Pancreas (tissue), 10 donors: Measurements from ENCODE around the gene USP28. TPM values are rescaled to one million over a fixed set of nuclear protein-coding genes. Genes with fewer than 3 reads are reported as not detected.

Experiments used
- ATAC-seq, 4 donors: fragments of 200-7000 bp; cut with Tn5 transposase; one replicate each; pipeline versions ENCODE4 v1.8.0 to v1.9.1; 2020; ENCODE audit warnings: mild to moderate bottlenecking in 4 of 4, moderate library complexity in 4 of 4
- DNase-seq, 6 donors: peaks; one replicate each; pipeline ENCODE4 v3.0.0-alpha.2; 2020
- FAIRE-seq: peaks from 2 replicates; lab custom pipeline; 2012; peaks lifted over from hg19 to GRCh38; lab: Jason Lieb, UNC
- H3K27ac ChIP-seq, 4 donors: fragments of 200-600 bp; sonication (generic); 1 replicate in 3 of 4; 2 replicates in 1 of 4; pipeline versions ENCODE4 v1.5.0 to v1.8.0; 2020
- H3K27me3 ChIP-seq, 4 donors: fragments of 200-600 bp; one replicate each; pipeline ENCODE4 v1.8.0; 2021
- H3K36me3 ChIP-seq, 3 donors: fragments of 200-600 bp; sonication (generic) in 1 of 3; one replicate each; pipeline versions ENCODE4 v1.5.0 to v1.8.0; 2020 to 2021
- H3K4me1 ChIP-seq, 3 donors: fragments of 200-600 bp; one replicate each; pipeline ENCODE4 v1.8.0; 2021
- H3K4me3 ChIP-seq, 4 donors: fragments of 200-600 bp; sonication (generic) in 2 of 4; one replicate each; pipeline versions ENCODE4 v1.5.0 to v1.8.0; 2020 to 2021
- H3K9me3 ChIP-seq, 4 donors: fragments of 200-600 bp; one replicate each; pipeline ENCODE4 v1.8.0; 2021
- WGBS, 2 donors: extraction: QIAGEN DNeasy Blood & Tissue Kit; methylation state at CpG; one replicate each; pipeline ENCODE4 v1.1.7; 2013; 5-methylcytosine and 5-hydroxymethylcytosine counted together
- intact Hi-C, 3 donors: fragments of 100-400 bp; cut with DNase I; formaldehyde crosslinking; loops; one replicate each; pipeline versions ENCODE4 v1.11.1 to v1.14.2; 2022
- polyA plus RNA-seq, 2 donors: library from polyadenylated mRNA; stranded (reverse); fragments of 200-250 nt; gene quantifications; one replicate each; pipeline ENCODE4 v1.2.3, GENCODE V29; 2013
- total RNA-seq, 6 donors: library from RNA; stranded (reverse); fragmentation: NEBNext Ultra II Directional in 4 of 6; extraction: Animal tissue kit (Norgen Biotek cat#: 25700) in 4 of 6; gene quantifications; one replicate each; pipeline versions ENCODE4 v1.2.1 to v1.2.4, GENCODE V29; 2021 to 2023
- TF ChIP-seq, protein P1 (sequence below), 4 donors: fragments of 200-600 bp; sonication (generic) in 3 of 4; IDR thresholded peaks; one replicate each; pipeline versions ENCODE4 v1.5.0 to v1.8.0; 2021; ENCODE audit warnings: antibody characterized with exemption in 4 of 4
- donor health status: healthy with polysubstance abuse.
- donor health status: DM: no; HTN: no; CAD: no; lungs with moderate emphysema.
- donor health status: DM: no; HTN: no; CAD: no.
- donor health status: control.
- donor health status: control.
- donor health status: Bipolar disorder and iron deficiency.
- donor health status: DM: yes; HTN: yes; CAD: no.
- donor health status: DM: no; HTN: no; CAD: no.
- donor health status: DM: no; HTN: no; CAD: no.
- donor health status: DM: yes; HTN: yes; CAD: no.

The USP28 gene
- total and polyA plus RNA-seq, 8 donors = 3.2 to 16.6 (median 8.0) TPM

DNA sequence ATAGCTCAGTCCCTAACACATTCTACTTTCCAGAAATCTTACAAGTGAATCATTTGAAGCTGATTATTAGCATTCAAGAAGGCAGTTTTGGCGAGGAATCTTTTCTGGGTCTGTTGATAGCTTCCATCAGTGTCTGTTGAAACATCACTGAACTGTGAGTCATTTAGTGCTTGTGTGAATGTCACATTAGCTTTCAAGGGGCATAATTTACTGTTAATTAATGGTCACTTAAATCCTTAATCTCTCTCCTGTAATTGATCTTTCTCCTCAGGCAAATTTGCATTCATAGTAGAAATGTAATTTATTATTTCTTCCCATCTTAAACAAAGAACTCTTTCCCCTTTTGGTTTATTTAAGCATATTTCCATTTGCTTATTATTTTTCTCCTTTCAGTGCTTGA, 31.8 kb upstream of the USP28 start:
- ATAC-seq = no peak
- intact Hi-C loops = no loop called here
- TF ChIP-seq, protein P1, sequence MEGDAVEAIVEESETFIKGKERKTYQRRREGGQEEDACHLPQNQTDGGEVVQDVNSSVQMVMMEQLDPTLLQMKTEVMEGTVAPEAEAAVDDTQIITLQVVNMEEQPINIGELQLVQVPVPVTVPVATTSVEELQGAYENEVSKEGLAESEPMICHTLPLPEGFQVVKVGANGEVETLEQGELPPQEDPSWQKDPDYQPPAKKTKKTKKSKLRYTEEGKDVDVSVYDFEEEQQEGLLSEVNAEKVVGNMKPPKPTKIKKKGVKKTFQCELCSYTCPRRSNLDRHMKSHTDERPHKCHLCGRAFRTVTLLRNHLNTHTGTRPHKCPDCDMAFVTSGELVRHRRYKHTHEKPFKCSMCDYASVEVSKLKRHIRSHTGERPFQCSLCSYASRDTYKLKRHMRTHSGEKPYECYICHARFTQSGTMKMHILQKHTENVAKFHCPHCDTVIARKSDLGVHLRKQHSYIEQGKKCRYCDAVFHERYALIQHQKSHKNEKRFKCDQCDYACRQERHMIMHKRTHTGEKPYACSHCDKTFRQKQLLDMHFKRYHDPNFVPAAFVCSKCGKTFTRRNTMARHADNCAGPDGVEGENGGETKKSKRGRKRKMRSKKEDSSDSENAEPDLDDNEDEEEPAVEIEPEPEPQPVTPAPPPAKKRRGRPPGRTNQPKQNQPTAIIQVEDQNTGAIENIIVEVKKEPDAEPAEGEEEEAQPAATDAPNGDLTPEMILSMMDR (IDR thresholded peaks at IDR 0.05) = no peak

DNA sequence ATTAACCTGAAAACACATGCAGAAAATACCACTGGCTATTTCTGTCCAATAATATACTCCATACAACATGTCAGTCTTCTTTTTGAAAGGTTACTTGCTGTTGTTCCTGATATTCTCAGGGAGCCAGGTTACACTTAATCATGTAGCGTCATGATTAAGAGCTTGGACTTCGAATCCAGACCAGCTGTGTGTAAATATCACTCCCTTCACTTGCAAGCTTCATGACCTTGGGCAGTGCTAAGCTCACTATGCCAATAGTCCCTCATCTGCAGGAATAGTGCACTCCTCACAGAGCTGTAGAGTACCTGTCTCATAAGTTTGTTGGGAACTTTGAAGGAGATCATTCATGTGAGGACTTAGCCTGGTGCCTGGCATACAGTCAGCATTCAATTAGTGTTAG, 31.1 kb upstream of the USP28 start:
- 10 to 21% methylated on average over 2 of the region's 2 CpGs for whole genome bisulfite sequencing, 2 donors
- ATAC-seq (peak; percentile 86 to 98 (median 96)), FAIRE-seq (no peak), DNase-seq (peak in 3 of 6 donors; percentile 23 to 45 (median 29))
- TF ChIP-seq, protein P1 (IDR thresholded peaks at IDR 0.05) = no peak
- Histone ChIP-seq H3K4me3 (no peak overlapping the region), H3K9me3 (no peaks in the 10 kb centered on the region), H3K27ac (peak overlapping the region in 2 of 4 donors; percentile 5 to 36), H3K27me3 (no peaks in the 10 kb centered on the region), H3K36me3 (no peaks in the 10 kb centered on the region), H3K4me1 (peaks cover 7 to 10% (median 8%) of the 10 kb centered on the region in 3 donors)
- intact Hi-C loops = no loop called here

More for the DNA sequence above, 31.8 kb upstream of the USP28 start:
- 37 to 39% methylated on average over 1 of the region's 1 CpG for WGBS, 2 donors
- FAIRE-seq (no peak), DNase-seq (no peak)
- no peaks in the 10 kb centered on the region for H3K36me3 ChIP-seq
- H3K27me3 ChIP-seq = no peaks in the 10 kb centered on the region
- H3K4me3 ChIP-seq = no peak overlapping the region
- no peak overlapping the region for H3K27ac ChIP-seq
- H3K4me1 ChIP-seq = peaks cover 7 to 10% (median 8%) of the 10 kb centered on the region in 3 donors
- no peaks in the 10 kb centered on the region for H3K9me3 ChIP-seq

DNA sequence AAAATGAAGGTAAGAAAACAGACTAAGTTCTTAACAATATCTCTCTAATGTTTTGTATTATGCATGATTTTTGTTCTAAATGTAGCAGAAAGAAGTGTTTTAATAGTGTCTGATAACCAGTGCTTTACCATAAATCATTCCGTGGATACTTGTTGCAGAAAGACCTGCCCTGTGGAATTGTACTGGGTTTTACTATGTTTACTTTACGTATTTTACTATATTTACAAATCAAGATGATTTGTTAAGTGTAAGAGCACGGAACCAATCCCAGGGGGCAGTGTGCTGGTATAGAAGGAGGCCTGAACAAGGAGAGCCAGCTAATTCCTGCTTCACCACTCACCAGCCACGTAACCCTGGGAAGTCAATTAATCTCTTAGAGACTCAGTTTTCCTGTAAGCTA, 30.7 kb upstream of the USP28 start:
- Histone ChIP-seq H3K4me3 (no peak overlapping the region), H3K4me1 (peaks cover 7 to 10% (median 8%) of the 10 kb centered on the region in 3 donors), H3K9me3 (no peaks in the 10 kb centered on the region), H3K27ac (peak overlapping the region in 2 of 4 donors; percentile 5 to 36), H3K36me3 (no peaks in the 10 kb centered on the region), H3K27me3 (no peaks in the 10 kb centered on the region)
- intact Hi-C loops = no loop called here
- peak; percentile 43 for FAIRE-seq
- 9 to 16% methylated on average over 4 of the region's 4 CpGs for WGBS, 2 donors
- DNase-seq = peak in 2 of 6 donors; percentile 16 to 24
- ATAC-seq = peak; percentile 84 to 87 (median 84)
- TF ChIP-seq, protein P1 (IDR thresholded peaks at IDR 0.05) = peak in 1 of 4 donors; percentile 8

DNA sequence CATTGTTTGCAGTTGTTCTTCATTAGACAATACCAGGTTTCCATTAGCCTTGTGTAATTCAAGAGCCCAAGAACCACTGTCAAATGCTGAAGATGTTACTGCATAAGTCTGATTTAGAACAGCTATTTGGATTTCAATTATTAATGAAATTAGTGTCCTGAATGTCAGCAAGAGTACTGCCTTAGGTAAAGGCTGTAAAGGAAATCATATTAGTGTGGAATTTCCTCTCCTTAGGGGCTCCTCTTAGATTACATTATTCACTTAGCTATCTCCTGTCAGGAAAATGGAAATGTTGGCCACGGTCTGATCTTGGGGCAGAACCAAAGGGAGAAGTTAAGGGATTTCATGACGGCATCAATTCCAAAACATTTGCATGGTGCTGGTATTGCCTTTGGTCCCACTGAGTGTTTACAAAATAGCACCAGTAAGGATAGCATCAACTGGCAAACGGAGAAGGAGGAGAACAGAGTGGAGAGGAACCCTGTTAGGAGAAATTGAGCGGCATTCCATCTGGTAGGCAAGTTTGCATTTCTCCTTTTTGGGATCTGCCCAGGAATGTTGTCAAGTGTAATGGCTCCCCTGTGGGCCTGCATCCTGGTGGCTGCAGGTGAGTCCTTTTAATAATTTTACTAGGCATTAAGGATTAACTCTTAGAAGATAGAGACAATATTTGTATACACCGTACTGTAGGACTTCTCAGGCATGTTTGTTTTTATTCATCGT, 29.2 kb upstream of the USP28 start, which contains the start of gene HTR3B:
Gene HTR3B (plus strand): TSS at position 418 of the 723 bp plus-strand sequence. CDS start 138 bp downstream, at position 556.
- H3K9me3 ChIP-seq = no peaks in the 10 kb centered on the region
- WGBS, 2 donors = 88 to 91% methylated on average over 6 of the region's 6 CpGs
- H3K4me3 ChIP-seq = no peak within 1 kb of the TSS
- intact Hi-C loops = loop anchor here in 1 of 3 donors (5.0 kb wide), 1 partner anchor 358 kb away; no protein-coding TSS in a partner anchor
- DNase-seq (no peak), FAIRE-seq (no peak), ATAC-seq (no peak)
- no peaks in the 10 kb centered on the region for H3K36me3 ChIP-seq
- no peaks in the 10 kb centered on the region for H3K27me3 ChIP-seq
- peaks cover 7 to 10% (median 8%) of the 10 kb centered on the region in 3 donors for H3K4me1 ChIP-seq
- TF ChIP-seq, protein P1 (IDR thresholded peaks at IDR 0.05) = no peak
- H3K27ac ChIP-seq = no peak within 1 kb of the TSS
